D721Med (cell line): ENCODE data around the gene GJA1.

Source experiments
- DNase-seq: peaks from one replicate; pipeline ENCODE4 v3.0.0; 2011; ENCODE audit warnings: low spot score; ENCODE audit not compliant: insufficient read length
- FAIRE-seq: peaks from 2 replicates; lab custom pipeline; 2011; peaks lifted over from hg19 to GRCh38; lab: Jason Lieb, UNC
- CTCF ChIP-seq: IDR thresholded peaks from 2 replicates; pipeline ENCODE4 v1.5.1; 2012; ENCODE audit warnings: mild to moderate bottlenecking, control low read depth; ENCODE audit not compliant: insufficient read depth; ENCODE audit errors: missing control alignments

The GJA1 gene

GRCh38 chr6:121479486-121480098 is 44.1 kb downstream of the GJA1 start:
- no peak for FAIRE-seq
- no peak for TF ChIP-seq CTCF

GRCh38 chr6:121480099-121480713 is 44.8 kb downstream of the GJA1 start:
- FAIRE-seq (no peak), DNase-seq (no peak)
- no peak for TF ChIP-seq CTCF

More at GRCh38 chr6:121479486-121480098, 44.1 kb downstream of the GJA1 start:
- DNase-seq, result no peak

- FAIRE-seq, result no peak
- no peak for TF ChIP-seq CTCF
- no peak for DNase-seq
Observed at GRCh38 chr6:121482004-121482693, 46.7 kb downstream of the GJA1 start.

GRCh38 chr6:121482751-121483150 is 47.3 kb downstream of the GJA1 start:
- FAIRE-seq (no peak), DNase-seq (no peak)
- no peak for TF ChIP-seq CTCF

- no peak for TF ChIP-seq CTCF
- no peak for DNase-seq
- FAIRE-seq, result no peak
Observed at GRCh38 chr6:121485359-121485811, 49.9 kb downstream of the GJA1 start.

GRCh38 chr6:121491576-121491975 is 56.1 kb downstream of the GJA1 start:
- DNase-seq (no peak), FAIRE-seq (no peak)
- TF ChIP-seq CTCF, result no peak

GRCh38 chr6:121492536-121492935 is 57.1 kb downstream of the GJA1 start:
- TF ChIP-seq CTCF, result no peak
- FAIRE-seq (no peak), DNase-seq (no peak)
